ENCODE measurements around the gene CCDC92B.

The CCDC92B gene

DNA sequence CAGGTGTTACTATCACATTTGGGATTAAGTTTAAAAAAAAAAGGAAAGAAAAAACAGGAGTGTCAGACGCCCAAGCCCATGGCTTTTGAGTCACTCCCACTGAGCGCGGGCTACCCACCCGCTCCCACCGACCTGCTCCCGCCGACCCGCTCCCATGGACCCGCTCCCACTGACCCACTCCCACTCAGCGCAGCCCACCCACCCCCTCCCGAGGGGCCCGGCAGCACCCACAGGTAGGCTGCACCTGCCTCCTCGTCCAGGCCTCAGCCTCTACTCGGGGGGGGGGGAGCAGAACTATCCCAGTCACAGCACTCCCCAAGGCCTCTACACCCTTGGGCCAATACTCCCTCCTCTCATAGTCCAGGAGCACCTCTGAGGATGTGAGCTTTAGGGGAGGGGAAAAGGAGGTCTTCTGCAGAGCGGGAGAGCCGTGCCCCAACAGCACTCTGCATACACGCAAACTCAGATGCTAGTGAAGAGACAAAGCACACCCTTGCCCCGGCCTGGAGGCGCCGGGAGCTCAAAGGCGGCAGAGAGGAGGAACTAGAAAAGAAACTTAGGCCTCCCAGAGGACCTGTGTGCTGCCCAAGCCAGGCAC is 40.8 kb downstream of the CCDC92B start:
- Histone ChIP-seq H3K4me1 (ENCODE audit: control extremely low read depth in 1 of 4, control insufficient read depth in 4 of 4, insufficient read depth in 4 of 4, low read length in 3 of 4) (peaks cover 4 to 42% (median 33%) of the 10 kb centered on the region in 4 experiments), H3K27ac (ENCODE audit: insufficient read depth in 1 of 2, low read depth in 1 of 2, low read length in 2 of 2, poor library complexity in 1 of 2, severe bottlenecking in 2 of 2) (no peak overlapping the region), H3K4me3 (ENCODE audit: control insufficient read depth in 1 of 7, extremely low read depth in 1 of 7, insufficient read depth in 4 of 7, low read depth in 2 of 7, low read length in 6 of 7) (peak overlapping the region in 1 of 7 experiments; percentile 94)

GRCh38 chr17:2707721-2708584 is 41.5 kb downstream of the CCDC92B start:
- ChIA-PET CTCF (interaction anchor here (1.0 to 1.2 kb wide), 2 partner anchors 13 to 42 kb away, joined by 3 read pairs; no protein-coding TSS in a partner anchor), POLR2A (interaction anchor here (0.5 kb wide), 1 partner anchor 269 kb away, joined by 3 read pairs; no protein-coding TSS in a partner anchor)
- peaks cover 4 to 42% (median 33%) of the 10 kb centered on the region in 4 experiments for H3K4me1 ChIP-seq (ENCODE audit: control extremely low read depth in 1 of 4, control insufficient read depth in 4 of 4, insufficient read depth in 4 of 4, low read length in 3 of 4)
- H3K9me3 ChIP-seq (ENCODE audit: control extremely low read depth in 1 of 5, control insufficient read depth in 4 of 5, insufficient read depth in 2 of 5, low read depth in 1 of 5, low read length in 4 of 5): no peaks in the 10 kb centered on the region
- no peaks in the 10 kb centered on the region for H3K27me3 ChIP-seq (replicated peaks in 2 of 5; ENCODE audit: control insufficient read depth in 4 of 5, insufficient read depth in 5 of 5, low read length in 4 of 5)
- no peak for DNase-seq
- peaks cover 3 to 37% (median 11%) of the 10 kb centered on the region in 4 experiments for H3K36me3 ChIP-seq (ENCODE audit: control insufficient read depth in 4 of 4, insufficient read depth in 4 of 4, low read length in 3 of 4)
- WGBS (ENCODE audit: insufficient coverage): 94% methylated on average over 8 of the region's 13 CpGs
- peak overlapping the region in 1 of 2 experiments; percentile 49 for H3K27ac ChIP-seq (ENCODE audit: insufficient read depth in 1 of 2, low read depth in 1 of 2, low read length in 2 of 2, poor library complexity in 1 of 2, severe bottlenecking in 2 of 2)
- H3K4me3 ChIP-seq (ENCODE audit: control insufficient read depth in 1 of 7, extremely low read depth in 1 of 7, insufficient read depth in 4 of 7, low read depth in 2 of 7, low read length in 6 of 7): no peak overlapping the region

More for the DNA sequence above, 40.8 kb downstream of the CCDC92B start:
- 92% methylated on average over 14 of the region's 21 CpGs for WGBS (ENCODE audit: insufficient coverage)
- no peak for DNase-seq
- POLR2A ChIA-PET: interaction anchor here (0.5 to 1.1 kb wide), 2 partner anchors 9 to 31 kb away, joined by 3 read pairs; no protein-coding TSS in a partner anchor
- CTCF ChIA-PET: no interaction called here
- Histone ChIP-seq H3K36me3 (ENCODE audit: control insufficient read depth in 4 of 4, insufficient read depth in 4 of 4, low read length in 3 of 4) (peaks cover 3 to 30% (median 7%) of the 10 kb centered on the region in 4 experiments), H3K9me3 (ENCODE audit: control extremely low read depth in 1 of 5, control insufficient read depth in 4 of 5, insufficient read depth in 2 of 5, low read depth in 1 of 5, low read length in 4 of 5) (no peaks in the 10 kb centered on the region), H3K27me3 (replicated peaks in 2 of 5; ENCODE audit: control insufficient read depth in 4 of 5, insufficient read depth in 5 of 5, low read length in 4 of 5) (no peaks in the 10 kb centered on the region)

GRCh38 chr17:2706911-2707510 is 42.4 kb downstream of the CCDC92B start:
- H3K27me3 ChIP-seq (replicated peaks in 2 of 5; ENCODE audit: control insufficient read depth in 4 of 5, insufficient read depth in 5 of 5, low read length in 4 of 5): no peaks in the 10 kb centered on the region
- peaks cover 3 to 45% (median 17%) of the 10 kb centered on the region in 4 experiments for H3K36me3 ChIP-seq (ENCODE audit: control insufficient read depth in 4 of 4, insufficient read depth in 4 of 4, low read length in 3 of 4)
- 94% methylated on average over 16 of the region's 21 CpGs for WGBS (ENCODE audit: insufficient coverage)
- H3K4me3 ChIP-seq (ENCODE audit: control insufficient read depth in 1 of 7, extremely low read depth in 1 of 7, insufficient read depth in 4 of 7, low read depth in 2 of 7, low read length in 6 of 7): no peak overlapping the region
- CTCF ChIA-PET: interaction anchor here (1.0 to 1.2 kb wide), 2 partner anchors 12 to 43 kb away, joined by 3 read pairs; no protein-coding TSS in a partner anchor
- H3K4me1 ChIP-seq (ENCODE audit: control extremely low read depth in 1 of 4, control insufficient read depth in 4 of 4, insufficient read depth in 4 of 4, low read length in 3 of 4): peaks cover 3 to 32% (median 25%) of the 10 kb centered on the region in 4 experiments
- DNase-seq: no peak
- no peak overlapping the region for H3K27ac ChIP-seq (ENCODE audit: insufficient read depth in 1 of 2, low read depth in 1 of 2, low read length in 2 of 2, poor library complexity in 1 of 2, severe bottlenecking in 2 of 2)
- POLR2A ChIA-PET: no interaction called here
- H3K9me3 ChIP-seq (ENCODE audit: control extremely low read depth in 1 of 5, control insufficient read depth in 4 of 5, insufficient read depth in 2 of 5, low read depth in 1 of 5, low read length in 4 of 5): no peaks in the 10 kb centered on the region

DNA sequence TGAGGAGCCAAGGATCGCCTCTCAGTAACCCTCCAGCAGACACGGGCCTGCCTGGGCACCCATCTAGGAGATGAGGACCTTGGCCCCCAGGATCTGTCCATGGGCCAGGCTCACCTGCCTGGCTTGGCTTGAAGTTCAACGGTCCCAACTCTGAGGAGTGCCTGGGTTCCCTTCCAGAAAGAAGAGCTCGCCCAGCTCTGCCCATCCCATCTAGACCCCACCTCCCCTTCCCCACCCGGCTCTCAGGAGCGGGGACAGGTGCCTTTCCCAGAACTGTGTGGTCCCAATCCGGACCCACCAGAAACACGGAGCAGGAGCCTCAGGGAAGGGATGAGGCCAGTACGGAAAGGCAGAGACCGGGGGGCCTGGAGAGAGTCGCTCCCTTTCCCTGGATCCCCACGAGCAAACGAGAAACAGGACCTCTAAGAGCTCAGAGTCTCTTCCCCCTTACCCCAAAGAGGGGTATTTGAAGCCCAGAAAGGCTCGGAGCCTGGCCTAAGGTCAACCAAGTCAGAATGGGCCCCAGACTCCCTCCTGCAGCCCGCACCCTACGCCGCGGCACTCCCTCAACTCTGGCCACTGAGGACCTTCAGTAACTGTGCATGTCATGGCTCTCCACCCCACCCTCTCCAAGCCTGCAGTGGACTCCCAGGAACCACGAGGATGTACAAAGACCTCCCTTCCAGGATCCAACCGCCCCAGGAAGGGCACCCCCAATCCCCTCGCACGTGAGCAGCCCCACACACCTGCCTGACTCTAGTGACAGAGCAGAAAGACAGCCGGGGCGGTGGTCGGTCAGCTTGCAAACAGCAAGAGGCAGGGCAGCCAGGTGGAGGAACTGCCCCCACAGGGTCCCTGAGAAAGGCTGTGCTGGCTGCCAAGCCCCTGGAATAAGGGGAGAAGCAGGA is 43.3 kb downstream of the CCDC92B start:
- H3K4me1 ChIP-seq (ENCODE audit: control extremely low read depth in 1 of 4, control insufficient read depth in 4 of 4, insufficient read depth in 4 of 4, low read length in 3 of 4): peaks cover 3 to 30% (median 22%) of the 10 kb centered on the region in 4 experiments
- no peak overlapping the region for H3K4me3 ChIP-seq (ENCODE audit: control insufficient read depth in 1 of 7, extremely low read depth in 1 of 7, insufficient read depth in 4 of 7, low read depth in 2 of 7, low read length in 6 of 7)
- DNase-seq: no peak
- no peaks in the 10 kb centered on the region for H3K27me3 ChIP-seq (replicated peaks in 2 of 5; ENCODE audit: control insufficient read depth in 4 of 5, insufficient read depth in 5 of 5, low read length in 4 of 5)
- peaks cover 3 to 53% (median 24%) of the 10 kb centered on the region in 4 experiments for H3K36me3 ChIP-seq (ENCODE audit: control insufficient read depth in 4 of 4, insufficient read depth in 4 of 4, low read length in 3 of 4)
- no peak overlapping the region for H3K27ac ChIP-seq (ENCODE audit: insufficient read depth in 1 of 2, low read depth in 1 of 2, low read length in 2 of 2, poor library complexity in 1 of 2, severe bottlenecking in 2 of 2)
- ChIA-PET CTCF (interaction anchor here (0.6 to 1.0 kb wide), 2 partner anchors 44 to 80 kb away, joined by 3 to 4 read pairs; no protein-coding TSS in a partner anchor), POLR2A (no interaction called here)
- WGBS (ENCODE audit: insufficient coverage): 96% methylated on average over 21 of the region's 25 CpGs
- no peaks in the 10 kb centered on the region for H3K9me3 ChIP-seq (ENCODE audit: control extremely low read depth in 1 of 5, control insufficient read depth in 4 of 5, insufficient read depth in 2 of 5, low read depth in 1 of 5, low read length in 4 of 5)

- CTCF ChIA-PET: interaction anchor here (0.6 to 1.3 kb wide), 3 partner anchors 10 to 81 kb away, joined by 3 to 4 read pairs (median 4); no protein-coding TSS in a partner anchor
- Histone ChIP-seq H3K4me1 (ENCODE audit: control extremely low read depth in 1 of 4, control insufficient read depth in 4 of 4, insufficient read depth in 4 of 4, low read length in 3 of 4) (peaks cover 0 to 22% (median 14%) of the 10 kb centered on the region in 4 experiments), H3K27me3 (replicated peaks in 2 of 5; ENCODE audit: control insufficient read depth in 4 of 5, insufficient read depth in 5 of 5, low read length in 4 of 5) (no peaks in the 10 kb centered on the region), H3K27ac (ENCODE audit: insufficient read depth in 1 of 2, low read depth in 1 of 2, low read length in 2 of 2, poor library complexity in 1 of 2, severe bottlenecking in 2 of 2) (no peak overlapping the region), H3K4me3 (ENCODE audit: control insufficient read depth in 1 of 7, extremely low read depth in 1 of 7, insufficient read depth in 4 of 7, low read depth in 2 of 7, low read length in 6 of 7) (no peak overlapping the region), H3K9me3 (ENCODE audit: control extremely low read depth in 1 of 5, control insufficient read depth in 4 of 5, insufficient read depth in 2 of 5, low read depth in 1 of 5, low read length in 4 of 5) (no peaks in the 10 kb centered on the region), H3K36me3 (ENCODE audit: control insufficient read depth in 4 of 4, insufficient read depth in 4 of 4, low read length in 3 of 4) (peaks cover 3 to 62% (median 30%) of the 10 kb centered on the region in 4 experiments)
- POLR2A ChIA-PET: no interaction called here
- DNase-seq: no peak
- WGBS (ENCODE audit: insufficient coverage): 100% methylated on average over 5 of the region's 7 CpGs
These were observed 44.2 kb downstream of the CCDC92B start for GRCh38 chr17:2705263-2705662.

GRCh38 chr17:2704890-2705248 is 44.6 kb downstream of the CCDC92B start:
- 92% methylated on average over 2 of the region's 4 CpGs for WGBS (ENCODE audit: insufficient coverage)

More at GRCh38 chr17:2704890-2705248, 44.6 kb downstream of the CCDC92B start:
- no peak overlapping the region for H3K27ac ChIP-seq (ENCODE audit: insufficient read depth in 1 of 2, low read depth in 1 of 2, low read length in 2 of 2, poor library complexity in 1 of 2, severe bottlenecking in 2 of 2)
- CTCF ChIA-PET: interaction anchor here (0.6 to 1.3 kb wide), 2 partner anchors 10 to 19 kb away, joined by 3 to 4 read pairs; no protein-coding TSS in a partner anchor
- no peaks in the 10 kb centered on the region for H3K9me3 ChIP-seq (ENCODE audit: control extremely low read depth in 1 of 5, control insufficient read depth in 4 of 5, insufficient read depth in 2 of 5, low read depth in 1 of 5, low read length in 4 of 5)
- POLR2A ChIA-PET: no interaction called here
- no peak for DNase-seq
- peaks cover 3 to 66% (median 32%) of the 10 kb centered on the region in 4 experiments for H3K36me3 ChIP-seq (ENCODE audit: control insufficient read depth in 4 of 4, insufficient read depth in 4 of 4, low read length in 3 of 4)
- H3K4me1 ChIP-seq (ENCODE audit: control extremely low read depth in 1 of 4, control insufficient read depth in 4 of 4, insufficient read depth in 4 of 4, low read length in 3 of 4): peaks cover 0 to 18% (median 10%) of the 10 kb centered on the region in 4 experiments
- no peaks in the 10 kb centered on the region for H3K27me3 ChIP-seq (replicated peaks in 2 of 5; ENCODE audit: control insufficient read depth in 4 of 5, insufficient read depth in 5 of 5, low read length in 4 of 5)
- H3K4me3 ChIP-seq (ENCODE audit: control insufficient read depth in 1 of 7, extremely low read depth in 1 of 7, insufficient read depth in 4 of 7, low read depth in 2 of 7, low read length in 6 of 7): no peak overlapping the region
